HepG2 (cell line): ENCODE measurements around the gene SUSD4. TPM values are rescaled to one million over a fixed set of nuclear protein-coding genes. Genes with fewer than 3 reads are reported as not detected.

Experiments used
- ATAC-seq: fragments of 200-7000 bp; cut with Tn5 transposase; 3 replicates; pipeline ENCODE4 v1.9.1; 2020; ENCODE audit warnings: mild to moderate bottlenecking, moderate library complexity
- BruUV-seq: library from RNA; stranded (reverse); fragments of 400-500 nt; replicated peaks from 2 replicates; lab custom pipeline; 2021; lab: Mats Ljungman, UMichigan
- CTCF ChIA-PET: fragments of 300-600 bp; formaldehyde crosslinking; extraction: SDS; loops from one replicate; lab custom pipeline; 2021; ENCODE audit warnings: low total read pairs, inconsistent platforms, low intra/inter-chr PET ratio; lab: Yijun Ruan, JAX
- POLR2A ChIA-PET: fragments of 350-600 bp; sonication (Branson Sonifier 250); formaldehyde crosslinking; loops from one replicate; lab custom pipeline; 2020; ENCODE audit warnings: antibody characterized with exemption, inconsistent platforms; lab: Yijun Ruan, JAX
- DNase-seq: peaks from one replicate; pipeline ENCODE4 v3.0.0-alpha.2; 2015; ENCODE audit warnings: low spot score
- FAIRE-seq: peaks from 3 replicates; lab custom pipeline; 2011; peaks lifted over from hg19 to GRCh38; lab: Jason Lieb, UNC
- H2AFZ ChIP-seq: one replicate; pipeline ENCODE4 v1.6.1; 2011; ENCODE audit warnings: low read length, inconsistent platforms
- H3K27ac ChIP-seq: fragments of 300-600 bp; 3 replicates; pipeline ENCODE4 v1.8.0; 2011; ENCODE audit warnings: mixed run types, mild to moderate bottlenecking, mixed read lengths, low read length, inconsistent platforms; ENCODE audit not compliant: insufficient read depth; ENCODE audit errors: extremely low read length
- H3K27me3 ChIP-seq, 2 experiments: fragments of 200-600 bp in 1 of 2; 2 replicates in 1 of 2; 3 replicates in 1 of 2; pipeline versions ENCODE4 v1.6.0 to v1.8.0; 2011; ENCODE audit warnings: low read length in 2 of 2, mild to moderate bottlenecking in 2 of 2, moderate library complexity in 2 of 2, inconsistent platforms in 1 of 2; ENCODE audit not compliant: insufficient read depth in 2 of 2, control insufficient read depth in 1 of 2
- H3K36me3 ChIP-seq, 2 experiments: fragments of 200-600 bp in 1 of 2; replicated peaks in 1 of 2; 2 replicates in 1 of 2; 3 replicates in 1 of 2; pipeline versions ENCODE4 v1.5.1 to v1.8.0; 2011; ENCODE audit warnings: low read length in 2 of 2, inconsistent platforms in 1 of 2; ENCODE audit not compliant: insufficient read depth in 2 of 2, control insufficient read depth in 1 of 2
- H3K4me1 ChIP-seq: 2 replicates; pipeline ENCODE4 v1.5.1; 2012; ENCODE audit warnings: low read length, inconsistent platforms; ENCODE audit not compliant: insufficient read depth
- H3K4me2 ChIP-seq: 2 replicates; pipeline ENCODE4 v1.6.0; 2011; ENCODE audit warnings: low read depth, low read length, inconsistent platforms
- H3K4me3 ChIP-seq, 3 experiments: fragments of 200-600 bp in 1 of 3; sonication (generic), shearing (Covaris generic) in 1 of 3; replicated peaks in 1 of 3; 2 replicates each; pipeline ENCODE4 v1.5.1; 2011 to 2016; ENCODE audit warnings: low read length in 3 of 3, inconsistent platforms in 2 of 3, low read depth in 2 of 3, mild to moderate bottlenecking in 2 of 3, control low read depth in 1 of 3, mixed read lengths in 1 of 3; ENCODE audit not compliant: insufficient read depth in 1 of 3
- H3K79me2 ChIP-seq: one replicate; pipeline ENCODE4 v1.6.1; 2011; ENCODE audit warnings: low read length, inconsistent platforms; ENCODE audit not compliant: insufficient read depth
- H3K9ac ChIP-seq: 2 replicates; pipeline ENCODE4 v1.6.0; 2011; ENCODE audit warnings: mild to moderate bottlenecking, low read depth, low read length, inconsistent platforms; ENCODE audit not compliant: insufficient read depth
- H3K9me3 ChIP-seq: 2 replicates; pipeline ENCODE4 v1.5.1; 2012; ENCODE audit warnings: mild to moderate bottlenecking, low read length
- H4K20me1 ChIP-seq: 2 replicates; pipeline ENCODE4 v1.6.0; 2011; ENCODE audit warnings: inconsistent platforms, mild to moderate bottlenecking, low read length, moderate library complexity; ENCODE audit not compliant: insufficient read depth
- AKAP8 ChIP-seq: sonication (generic); formaldehyde crosslinking; IDR thresholded peaks from 2 replicates; pipeline ENCODE4 v1.5.1; 2020; ENCODE audit warnings: mild to moderate bottlenecking, missing genetic modification reagents
- CHCHD3 ChIP-seq: sonication (generic); formaldehyde crosslinking; IDR thresholded peaks from 2 replicates; pipeline ENCODE4 v1.8.0; 2022; ENCODE audit warnings: mild to moderate bottlenecking, missing genetic modification reagents, moderate library complexity
- HNRNPL ChIP-seq: fragments of 200-400 bp; formaldehyde crosslinking; IDR thresholded peaks from 2 replicates; pipeline ENCODE4 v1.6.1; 2017; ENCODE audit warnings: mild to moderate bottlenecking, low read depth, low read length
- ISL2 ChIP-seq: sonication (generic); formaldehyde crosslinking; IDR thresholded peaks from 2 replicates; pipeline ENCODE4 v1.5.0; 2020; ENCODE audit warnings: missing genetic modification reagents
- MAFF ChIP-seq: IDR thresholded peaks from 2 replicates; pipeline ENCODE4 v1.6.1; 2011; ENCODE audit warnings: low read depth, low read length, improper control_type of control experiment
- MAFK ChIP-seq, 2 experiments: IDR thresholded peaks in 1 of 2; conservative IDR thresholded peaks in 1 of 2; 2 replicates each; pipeline ENCODE4 v1.6.1; 2011; ENCODE audit warnings: improper control_type of control experiment in 2 of 2, low read length in 2 of 2
- TGIF2 ChIP-seq: IDR thresholded peaks from 2 replicates; pipeline ENCODE4 v1.6.1; 2016; ENCODE audit warnings: control low read depth, missing compliant biosample characterization
- ZNF672 ChIP-seq: sonication (generic); formaldehyde crosslinking; IDR thresholded peaks from 2 replicates; pipeline ENCODE4 v1.8.1; 2022; ENCODE audit warnings: missing genetic modification reagents
- WGBS: methylation state at CpG from one replicate; pipeline ENCODE4 v1.1.6; 2017; ENCODE audit warnings: low lambda C conversion rate; 5-methylcytosine and 5-hydroxymethylcytosine counted together
- in situ Hi-C: cut with HindIII; loops from 2 replicates; pipeline ENCODE4 v1.10.0; 2017; ENCODE audit warnings: low pct_unique_long_range_greater_than_20kb; ENCODE audit not compliant: extremely low pct_ligation_motif_present
- intact Hi-C: fragments of 100-400 bp; cut with micrococcal nuclease; formaldehyde crosslinking; loops from one replicate; pipeline ENCODE4 v1.10.0; 2022; ENCODE audit not compliant: unreplicated experiment
- polyA plus RNA-seq, 8 experiments: library from polyadenylated mRNA; depleted of rRNA in 3 of 8; stranded (reverse) in 7 of 8; unstranded in 1 of 8; fragments of >200 nt; fragmentation: Illumina TruSeq in 4 of 8; extraction: Trizol in 4 of 8; gene quantifications; 2 replicates each; pipeline versions ENCODE4 v1.2.1 to v1.2.3, GENCODE V29; 2011 to 2016; ENCODE audit warnings: low read depth in 4 of 8, missing spikeins in 1 of 8, mixed read lengths in 1 of 8; ENCODE audit not compliant: insufficient read depth in 1 of 8
- total RNA-seq, 5 experiments: library from RNA; depleted of rRNA; stranded (reverse); fragments of >200 nt; fragmentation: Illumina TruSeq; extraction: Trizol; gene quantifications; 2 replicates each; pipeline ENCODE4 v1.2.3, GENCODE V29; 2016; ENCODE audit warnings: low read depth in 1 of 5
- TF ChIP-seq, protein P1 (sequence below): sonication (generic); formaldehyde crosslinking; IDR thresholded peaks from 2 replicates; pipeline ENCODE4 v1.5.0; 2020; ENCODE audit warnings: missing genetic modification reagents, mild to moderate bottlenecking, borderline replicate concordance

SUSD4 gene
- total and polyA plus RNA-seq, 2 of the 13 experiments (the other 11 are each of a cell fraction or from before 2014, with no cell fraction given): not detected

DNA sequence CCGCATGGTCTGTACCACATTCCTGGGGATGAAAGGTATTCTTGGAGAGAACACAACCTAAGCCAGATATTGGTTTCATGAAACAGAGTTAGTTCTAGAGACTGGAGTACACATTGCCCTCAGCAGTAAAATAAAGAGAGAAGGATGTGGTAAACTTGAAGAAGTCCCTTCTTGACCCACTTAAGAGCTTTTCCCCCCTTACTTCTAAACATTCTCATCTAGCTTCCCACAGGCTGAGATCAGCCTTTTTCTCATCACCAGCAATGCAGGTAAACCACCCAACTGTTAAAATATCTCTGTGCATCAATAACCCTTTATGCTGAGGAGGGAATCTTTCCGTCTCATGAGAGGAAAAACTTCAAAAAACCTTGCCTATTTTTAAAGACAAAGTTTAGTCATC is 62.6 kb downstream of the SUSD4 start:
- Histone ChIP-seq H3K36me3 (no peaks in the 10 kb centered on the region), H3K9ac (no peak overlapping the region), H3K27ac (no peak overlapping the region), H3K4me1 (no peaks in the 10 kb centered on the region), H3K9me3 (peaks cover 7% of the 10 kb centered on the region; the same call in 1 of the 2 replicates), H2AFZ (no peak overlapping the region), H3K27me3 (no peaks in the 10 kb centered on the region; a peak in 1 of 5 replicates), H4K20me1 (no peaks in the 10 kb centered on the region), H3K4me2 (no peak overlapping the region), H3K79me2 (no peaks in the 10 kb centered on the region), H3K4me3 (no peak overlapping the region)
- 45% methylated on average over 2 of the region's 2 CpGs for WGBS
- no peak for DNase-seq
- ChIA-PET POLR2A (no interaction called here), CTCF (no interaction called here)
- ATAC-seq: no peak
- BruUV-seq: no TSS peak
- intact Hi-C loops: no loop called here
- in situ Hi-C loops: no loop called here
- TF ChIP-seq AKAP8 (CRISPR knock-in tag) (no peak), ZNF672 (CRISPR knock-in tag) (no peak)
- FAIRE-seq: no peak

DNA sequence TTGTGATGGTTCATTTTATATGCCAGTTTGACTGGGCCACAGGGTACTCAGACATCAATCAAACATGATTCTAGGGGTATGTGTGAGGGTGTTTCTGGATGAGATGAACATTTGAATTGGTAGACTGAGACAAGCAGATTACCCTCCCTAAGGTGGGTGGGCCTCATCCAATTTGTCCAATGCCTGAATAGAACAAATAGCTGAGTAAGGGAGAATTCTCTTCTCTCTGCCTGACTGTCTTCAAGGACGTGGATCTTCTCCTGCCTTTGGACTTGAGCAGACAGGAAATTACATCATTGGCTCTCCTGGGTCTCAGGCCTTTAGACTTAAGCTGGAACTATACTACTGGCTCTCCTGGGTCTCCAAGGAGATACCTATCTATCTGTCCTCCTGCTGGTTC is 64.4 kb downstream of the SUSD4 start:
- Histone ChIP-seq H3K36me3 (no peaks in the 10 kb centered on the region), H3K27me3 (no peaks in the 10 kb centered on the region), H3K9me3 (peaks cover 7% of the 10 kb centered on the region; the same call in 1 of the 2 replicates), H3K27ac (no peak overlapping the region), H3K4me3 (no peak overlapping the region), H3K4me1 (no peaks in the 10 kb centered on the region), H3K4me2 (no peak overlapping the region), H2AFZ (no peak overlapping the region), H3K9ac (no peak overlapping the region), H4K20me1 (no peaks in the 10 kb centered on the region), H3K79me2 (no peaks in the 10 kb centered on the region)
- no peak for ATAC-seq
- BruUV-seq: no TSS peak
- in situ Hi-C loops (no loop called here), intact Hi-C loops (no loop called here)
- DNase-seq: no peak
- TF ChIP-seq MAFF (peak; percentile 58), HNRNPL (no peak), ISL2 (no peak), MAFK (conservative IDR thresholded peaks at IDR 0.05 in 1 of 2, IDR thresholded peaks at IDR 0.05 in 1 of 2; ENCODE audit: low read length in 2 of 2) (peak in 1 of 2 experiments; percentile 71; a peak in 2 of 4 replicates), TGIF2 (CRISPR knock-in tag) (no peak), CHCHD3 (CRISPR knock-in tag) (no peak)
- TF ChIP-seq, protein P1, sequence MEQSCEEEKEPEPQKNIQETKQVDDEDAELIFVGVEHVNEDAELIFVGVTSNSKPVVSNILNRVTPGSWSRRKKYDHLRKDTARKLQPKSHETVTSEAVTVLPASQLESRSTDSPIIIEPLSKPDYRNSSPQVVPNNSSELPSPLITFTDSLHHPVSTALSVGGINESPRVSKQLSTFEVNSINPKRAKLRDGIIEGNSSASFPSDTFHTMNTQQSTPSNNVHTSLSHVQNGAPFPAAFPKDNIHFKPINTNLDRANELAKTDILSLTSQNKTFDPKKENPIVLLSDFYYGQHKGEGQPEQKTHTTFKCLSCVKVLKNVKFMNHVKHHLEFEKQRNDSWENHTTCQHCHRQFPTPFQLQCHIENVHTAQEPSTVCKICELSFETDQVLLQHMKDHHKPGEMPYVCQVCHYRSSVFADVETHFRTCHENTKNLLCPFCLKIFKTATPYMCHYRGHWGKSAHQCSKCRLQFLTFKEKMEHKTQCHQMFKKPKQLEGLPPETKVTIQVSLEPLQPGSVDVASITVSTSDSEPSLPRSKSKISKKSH (CRISPR knock-in tag): no peak
- FAIRE-seq: no peak
- CTCF ChIA-PET: no interaction called here
- 0% methylated on average over 1 of the region's 1 CpG for WGBS
- POLR2A ChIA-PET: no interaction called here
